HG03521 (cell line): ENCODE results near the gene OR4D11.
"Not testable (repeated sequence)": the region's sequence is repeated elsewhere in the genome, so short reads cannot be mapped to it uniquely, and the experiment has no call there.

Source experiments
- ATAC-seq: cut with Tn5 transposase; IDR thresholded peaks from one replicate; pipeline ENCODE4 v1.9.1; 2021; ENCODE audit warnings: mild to moderate bottlenecking, moderate library complexity; ENCODE audit not compliant: unreplicated experiment

Gene OR4D11

GRCh38 chr11:59503276-59503675 lies at the start of gene OR4D11:
TSS of gene OR4D11 (plus strand) at chr11:59503576. CDS start at chr11:59503576, 0 bp downstream.
- ATAC-seq = no peak

DNA sequence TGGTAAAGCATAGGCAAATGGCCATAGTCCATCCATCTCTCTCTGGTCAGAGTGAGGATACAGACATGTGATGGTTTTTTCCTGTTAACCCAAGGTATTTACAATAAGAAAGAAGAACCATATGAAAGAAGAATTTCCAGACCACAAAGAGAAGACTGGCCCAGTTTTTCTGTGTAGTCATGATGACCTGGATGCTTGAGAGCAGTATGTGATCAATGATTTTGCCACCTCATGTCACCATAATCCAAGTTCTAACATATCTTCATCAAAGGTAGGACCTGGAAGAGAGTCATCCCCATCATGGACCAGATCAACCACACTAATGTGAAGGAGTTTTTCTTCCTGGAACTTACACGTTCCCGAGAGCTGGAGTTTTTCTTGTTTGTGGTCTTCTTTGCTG lies 46.7 kb upstream of the OR4D11 start, which contains the start of gene OR4D6:
Gene OR4D6 (plus strand): TSS at position 301 of the 400 bp plus-strand sequence. CDS start 0 bp downstream, at position 301.
- ATAC-seq = no peak

GRCh38 chr11:59459916-59460315 lies 43.5 kb upstream of the OR4D11 start:
- no peak for ATAC-seq

DNA sequence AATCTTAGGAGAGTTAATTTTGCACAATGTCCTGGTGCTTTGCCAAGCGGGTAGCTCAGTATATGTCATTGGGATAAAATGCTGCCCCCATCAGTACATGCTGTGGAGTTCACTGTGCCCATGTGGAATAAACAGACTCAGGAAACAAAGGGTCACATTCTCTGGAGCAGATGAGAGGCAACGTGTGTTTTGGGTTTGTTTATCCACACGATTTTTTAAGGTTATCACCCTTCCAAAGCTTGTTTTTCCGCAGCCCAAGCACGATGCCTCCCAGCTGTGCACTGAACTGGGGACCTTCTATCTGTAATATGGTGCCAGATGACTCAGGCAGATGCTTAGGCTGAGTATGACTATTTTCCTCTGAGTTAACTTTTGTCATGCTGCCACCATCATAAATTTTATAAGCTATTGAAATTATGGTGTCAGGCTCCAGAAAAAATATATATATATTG lies 40.2 kb upstream of the OR4D11 start:
- ATAC-seq = no peak

GRCh38 chr11:59473015-59473414 lies 30.4 kb upstream of the OR4D11 start, which contains the start of gene OR4D10:
TSS of gene OR4D10 (plus strand) at chr11:59473315. CDS start at chr11:59477430, 4,115 bp downstream.
- no peak for ATAC-seq

GRCh38 chr11:59475176-59475575 lies 28.2 kb upstream of the OR4D11 start:
- ATAC-seq = no peak

- no peak for ATAC-seq
Measured at GRCh38 chr11:59479906-59480305, 23.5 kb upstream of the OR4D11 start.

DNA sequence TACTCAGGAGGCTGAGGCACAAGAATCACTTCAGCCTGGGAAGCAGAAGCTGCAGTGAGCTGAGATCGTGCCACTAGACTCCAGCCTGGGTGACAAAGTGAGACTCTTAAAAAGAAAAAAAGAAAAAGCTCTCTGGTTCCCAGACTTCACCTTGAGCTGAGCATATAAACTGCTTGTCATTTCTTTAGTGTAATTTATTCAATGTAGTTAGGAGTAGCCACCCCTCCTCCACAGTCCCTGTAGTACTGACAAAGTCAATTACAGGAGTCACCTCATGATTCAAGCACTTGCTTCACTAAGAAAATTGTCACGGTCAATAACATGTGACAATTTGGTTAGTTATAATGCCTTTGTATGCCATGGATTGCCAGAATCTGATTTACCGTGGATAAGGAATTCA lies 23.0 kb upstream of the OR4D11 start:
- ATAC-seq = no peak

GRCh38 chr11:59501931-59502330 lies 1.4 kb upstream of the OR4D11 start:
- no peak for ATAC-seq

DNA sequence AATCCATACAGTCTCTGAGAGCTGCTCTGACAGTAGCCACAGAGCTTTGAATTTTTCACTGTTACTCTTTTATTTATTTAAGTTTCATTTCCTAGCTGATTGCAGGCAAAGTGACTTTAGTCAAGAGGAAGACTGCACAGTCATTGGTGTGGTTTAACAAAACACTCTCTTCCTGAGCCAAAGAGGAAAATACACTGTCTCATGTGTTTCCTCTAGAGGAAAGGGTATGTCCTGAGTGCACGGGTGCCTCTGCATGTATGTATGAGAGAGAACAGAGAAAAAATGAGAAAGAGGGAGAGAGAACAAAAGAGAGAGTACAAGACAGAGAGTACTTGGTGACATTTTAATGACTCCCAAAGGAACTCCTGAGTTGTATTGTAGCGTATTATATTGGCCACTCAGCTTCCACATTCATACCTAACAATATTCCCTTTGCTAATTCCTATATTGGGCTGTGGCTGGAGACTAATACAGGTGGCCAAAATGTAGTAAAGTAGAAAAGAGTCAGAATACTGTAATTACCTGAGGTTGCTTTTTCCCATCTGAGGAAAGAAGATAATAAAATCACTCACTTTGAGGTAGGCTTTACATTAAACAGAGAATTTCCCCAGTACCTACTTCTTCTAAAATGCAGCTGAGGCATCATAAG lies 7.7 kb downstream of the OR4D11 start, which contains the start of gene OR4D9:
Gene OR4D9 (plus strand): TSS at position 599 of the 649 bp plus-strand sequence. CDS start 3,374 bp downstream, outside the sequence.
- ATAC-seq = no peak

DNA sequence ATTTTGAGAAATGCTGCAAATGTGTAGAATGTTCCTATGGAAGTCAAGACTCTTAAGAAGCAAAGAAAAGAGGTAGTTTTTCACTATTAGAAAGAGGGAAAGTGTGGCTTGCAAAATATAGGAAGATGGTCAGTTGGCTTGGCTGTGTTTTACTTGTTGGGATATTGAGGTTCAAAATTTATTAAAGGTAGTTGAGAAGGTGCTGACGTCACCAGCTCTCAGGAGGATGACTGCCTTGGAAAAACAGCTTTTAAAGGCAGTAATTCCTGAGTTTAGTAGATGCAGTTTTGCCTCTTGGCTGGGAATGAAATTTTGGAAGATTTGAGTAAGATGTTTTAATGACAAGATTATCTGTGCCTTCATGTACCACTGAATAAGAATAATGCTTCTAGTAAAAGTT lies 8.3 kb downstream of the OR4D11 start:
- ATAC-seq = no peak

- ATAC-seq = not testable (repeated sequence)
Measured at GRCh38 chr11:59520139-59520538, 16.8 kb downstream of the OR4D11 start.

DNA sequence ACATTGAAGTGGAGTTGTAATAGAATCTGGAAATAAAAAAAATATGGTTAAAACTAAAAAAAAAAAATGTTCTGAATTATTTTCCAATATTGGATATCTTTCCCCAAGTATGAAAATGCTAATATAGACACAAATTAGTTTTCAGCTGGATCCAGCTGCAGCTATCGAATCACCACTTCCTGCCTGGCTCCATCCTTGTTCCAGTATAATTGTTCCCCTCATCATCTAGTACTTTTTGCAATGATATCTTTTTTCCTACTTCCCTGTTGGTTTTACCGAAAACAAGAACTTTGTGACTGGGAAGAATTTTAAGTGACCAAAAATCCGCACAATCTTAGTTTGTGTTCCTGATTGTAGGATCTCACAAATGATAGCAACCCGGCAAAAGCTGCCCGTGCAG lies 17.4 kb downstream of the OR4D11 start:
- ATAC-seq = no peak

DNA sequence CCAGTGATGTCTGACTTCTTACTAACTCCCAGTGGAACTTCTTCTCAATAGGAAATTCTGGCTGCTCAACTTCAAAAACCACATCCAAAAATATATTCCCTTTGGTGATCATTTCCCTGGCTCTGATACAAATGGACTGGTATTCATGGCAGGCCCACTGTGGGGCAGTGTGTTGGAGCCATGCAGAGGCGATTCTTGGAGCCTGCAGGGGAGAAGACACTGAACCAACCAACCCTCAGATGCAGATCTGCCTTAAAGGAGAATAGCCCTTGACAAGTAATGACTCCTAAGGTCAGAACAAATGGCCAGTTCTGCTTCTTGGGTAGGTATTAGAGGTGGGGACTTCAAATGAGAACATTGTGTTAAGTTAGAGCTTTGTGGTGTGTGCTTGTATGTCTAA lies 20.2 kb downstream of the OR4D11 start:
- no peak for ATAC-seq

GRCh38 chr11:59528711-59529110 lies 25.3 kb downstream of the OR4D11 start:
- no peak for ATAC-seq

- ATAC-seq = no peak
Measured at GRCh38 chr11:59532620-59533019, 29.2 kb downstream of the OR4D11 start.

GRCh38 chr11:59534676-59535075 lies 31.3 kb downstream of the OR4D11 start:
- ATAC-seq = no peak

- no peak for ATAC-seq
Measured at GRCh38 chr11:59542142-59542810, 38.9 kb downstream of the OR4D11 start.

DNA sequence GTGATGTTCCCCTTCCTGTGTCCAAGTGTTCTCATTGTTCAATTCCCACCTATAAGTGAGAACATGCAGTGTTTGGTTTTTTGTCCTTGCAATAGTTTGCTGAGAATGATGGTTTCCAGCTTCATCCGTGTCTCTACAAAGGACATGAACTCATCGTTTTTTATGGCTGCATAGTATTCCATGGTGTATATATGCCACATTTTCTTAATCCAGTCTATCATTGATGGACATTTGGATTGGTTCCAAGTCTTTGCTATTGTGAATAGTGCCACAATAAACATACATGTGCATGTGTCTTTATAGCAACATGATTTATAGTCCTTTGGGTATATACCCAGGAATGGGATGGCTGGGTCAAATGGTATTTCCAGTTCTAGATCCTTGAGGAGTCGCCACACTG lies 40.3 kb downstream of the OR4D11 start:
- ATAC-seq = not testable (repeated sequence)

DNA sequence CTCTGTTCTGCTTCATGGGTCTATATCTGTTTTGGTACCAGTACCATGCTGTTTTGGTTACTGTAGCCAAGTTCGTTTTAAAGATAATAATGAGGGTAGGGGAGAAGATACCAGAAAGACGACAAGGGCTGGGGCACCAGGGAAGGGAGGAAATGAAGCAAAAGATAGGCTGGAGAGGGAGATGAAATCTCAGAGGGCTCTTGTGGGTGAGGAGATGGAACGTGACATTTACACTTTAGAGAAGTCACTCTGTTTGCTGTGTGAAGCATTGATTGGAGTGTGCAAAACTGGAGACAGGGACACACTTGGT lies 41.4 kb downstream of the OR4D11 start:
- ATAC-seq = no peak

DNA sequence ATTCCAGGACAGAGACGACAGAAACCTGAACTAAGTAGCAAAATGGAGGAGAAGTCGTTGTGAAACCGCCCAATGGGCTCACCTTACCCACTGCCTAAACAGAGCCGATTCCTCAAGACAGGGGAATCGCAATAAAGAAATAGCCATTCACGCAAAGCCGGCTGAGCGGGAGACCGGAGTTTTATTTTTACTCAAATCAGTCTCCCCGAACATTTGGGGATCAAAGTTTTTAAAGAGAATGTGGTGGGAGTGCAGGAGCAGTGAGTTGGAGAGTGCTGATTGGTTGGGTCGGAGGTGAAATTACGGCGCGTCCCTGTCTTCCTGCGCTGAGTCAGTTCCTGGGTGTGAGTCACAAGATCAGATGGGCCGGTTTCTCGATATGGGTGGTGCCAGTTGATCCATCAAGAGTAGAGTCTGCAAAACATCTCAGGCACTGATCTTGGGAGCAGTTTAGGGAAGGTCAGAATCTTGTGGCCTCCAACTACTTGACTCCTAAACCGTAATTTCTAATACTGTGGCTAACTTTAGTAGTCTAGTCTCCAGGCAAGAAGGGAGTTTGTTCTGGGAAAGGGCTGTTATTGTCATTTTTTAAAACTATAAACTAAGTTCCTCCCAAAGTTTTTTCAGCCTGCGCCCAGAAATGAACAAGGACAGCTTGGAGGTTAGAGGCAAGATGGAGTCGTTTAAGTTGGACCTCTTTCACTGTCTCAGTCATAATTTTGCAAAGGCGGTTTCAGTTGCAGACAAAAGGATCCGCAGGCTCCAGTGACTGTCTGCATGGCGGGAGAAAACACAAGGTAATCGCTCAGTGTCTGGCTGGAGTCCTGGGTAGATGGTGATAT lies 42.0 kb downstream of the OR4D11 start:
- ATAC-seq = no peak
